ENCODE results near the gene RIN3.

Gene RIN3

DNA sequence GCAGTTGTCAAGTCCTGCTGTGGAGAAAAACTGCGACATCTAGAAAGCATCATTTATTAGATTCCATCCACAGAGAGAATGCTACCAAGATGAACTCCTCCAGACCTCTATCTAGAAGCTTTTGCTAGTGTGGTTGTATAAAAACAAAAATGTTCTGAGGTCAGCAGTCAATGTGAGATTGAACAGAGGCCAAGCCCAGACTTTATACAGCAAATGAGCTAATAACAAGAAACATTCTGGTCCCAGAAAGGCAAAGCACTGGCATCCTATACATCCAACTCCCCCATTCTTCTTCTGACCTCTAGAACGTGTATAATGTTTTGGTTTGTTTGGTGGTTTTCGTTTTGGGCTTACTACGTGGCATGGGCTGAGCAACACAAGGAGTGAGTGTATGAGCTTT is 26.7 kb upstream of the RIN3 start:
- DNase-seq = no peak

DNA sequence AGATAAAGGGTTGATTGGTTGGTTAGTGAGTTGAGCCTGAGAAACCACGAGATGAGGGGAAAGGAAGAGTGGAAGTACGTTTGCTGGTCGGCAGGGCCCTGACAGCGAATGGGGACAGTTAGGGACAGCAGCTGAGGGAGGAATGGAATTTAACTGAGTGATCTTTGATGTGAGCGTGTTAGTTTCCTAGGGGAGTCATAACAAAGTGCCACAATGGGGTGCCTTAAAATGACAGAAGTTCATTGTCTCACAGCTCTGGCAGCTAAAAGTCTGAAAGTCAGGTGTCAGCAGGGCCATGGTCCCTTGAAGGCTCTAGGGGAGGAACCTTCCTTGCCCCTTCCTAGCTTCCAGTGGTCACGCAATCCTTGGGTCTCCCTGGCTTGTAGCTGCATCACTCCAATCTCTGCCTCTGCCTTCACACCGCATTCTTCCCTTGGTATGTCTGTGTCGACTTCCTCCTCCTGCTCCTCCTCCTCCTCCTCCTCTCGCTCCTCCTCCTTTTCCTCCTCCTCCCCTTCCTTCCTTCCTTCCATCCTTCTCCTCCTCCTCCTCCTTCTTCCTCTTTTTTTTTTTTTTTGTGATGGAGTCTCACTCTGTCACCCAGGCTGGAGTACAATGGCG is 26.0 kb upstream of the RIN3 start:
- no peak for DNase-seq

DNA sequence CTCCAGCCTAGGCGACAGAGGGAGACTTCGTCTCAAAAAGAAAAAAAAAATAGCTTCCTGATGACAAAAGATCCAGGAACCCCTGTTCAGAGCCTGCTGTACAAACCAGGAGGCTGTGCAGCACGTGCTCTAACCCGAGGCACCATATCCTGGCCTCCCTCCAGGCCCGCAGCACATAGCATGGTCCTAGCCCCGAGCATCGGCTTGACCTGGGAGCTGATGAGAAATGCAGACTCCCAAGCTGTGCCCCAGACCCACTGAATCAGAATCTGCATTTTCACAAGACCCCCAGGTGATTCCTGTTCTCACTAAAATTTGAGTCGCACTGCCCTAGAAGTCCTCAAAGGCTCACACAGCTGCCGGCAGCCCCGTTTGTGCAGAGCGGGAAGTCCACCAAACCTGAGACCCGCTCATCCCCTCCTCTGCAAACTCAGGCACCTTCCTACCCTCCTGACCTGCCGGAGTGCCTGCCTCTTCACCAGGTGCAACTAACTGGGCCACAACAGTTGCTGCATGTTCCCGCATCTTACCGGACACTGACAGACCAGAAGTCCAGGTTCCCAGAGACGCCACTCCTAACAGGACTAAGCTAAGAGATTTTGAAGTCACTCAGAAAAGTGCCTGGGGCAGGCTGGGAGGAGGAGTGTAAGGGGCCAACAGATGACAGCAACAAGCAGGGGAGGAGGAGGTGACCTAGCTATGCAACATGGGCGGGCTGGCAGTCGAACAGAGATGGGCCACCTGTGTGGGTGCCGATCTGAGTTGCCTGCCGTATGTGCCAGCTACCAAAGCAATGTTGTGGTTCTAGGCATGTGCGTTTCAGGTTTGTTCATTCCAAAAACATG is 24.0 kb upstream of the RIN3 start:
- DNase-seq = no peak

DNA sequence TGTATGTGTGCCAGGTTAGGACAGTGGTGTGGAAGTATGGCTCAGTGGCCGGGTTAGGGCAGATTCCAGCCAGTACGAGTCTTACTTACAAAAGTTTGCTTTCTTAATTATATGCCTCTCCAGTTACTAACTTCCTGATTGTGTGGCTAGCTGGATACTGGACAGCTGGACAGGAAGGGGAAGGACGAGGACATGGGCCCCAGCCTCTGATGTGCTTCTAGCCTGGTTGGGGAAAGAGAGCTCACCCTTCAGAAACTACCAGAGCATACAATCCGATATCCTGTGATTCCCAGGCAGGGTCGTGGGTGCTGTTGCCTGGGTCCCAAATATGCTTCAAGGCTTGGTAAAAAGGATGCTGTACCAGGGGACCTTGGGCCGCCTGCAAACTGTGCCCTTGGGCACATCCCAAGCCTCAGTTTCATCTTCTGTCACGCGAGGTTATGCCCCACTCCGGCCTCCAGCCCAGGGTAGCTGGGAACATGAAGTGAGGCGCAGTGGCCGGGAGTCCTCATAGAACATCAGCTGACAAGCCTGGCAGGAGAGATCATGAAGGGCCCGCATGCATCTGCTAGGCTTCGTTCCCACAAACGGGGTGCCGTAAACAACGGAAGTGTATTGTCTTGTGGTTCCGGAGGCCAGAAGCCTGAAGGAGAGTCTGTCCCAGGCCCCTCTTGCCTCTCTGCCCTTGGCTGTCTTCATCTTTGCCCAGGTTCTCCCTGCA is 23.2 kb upstream of the RIN3 start:
- DNase-seq = no peak

DNA sequence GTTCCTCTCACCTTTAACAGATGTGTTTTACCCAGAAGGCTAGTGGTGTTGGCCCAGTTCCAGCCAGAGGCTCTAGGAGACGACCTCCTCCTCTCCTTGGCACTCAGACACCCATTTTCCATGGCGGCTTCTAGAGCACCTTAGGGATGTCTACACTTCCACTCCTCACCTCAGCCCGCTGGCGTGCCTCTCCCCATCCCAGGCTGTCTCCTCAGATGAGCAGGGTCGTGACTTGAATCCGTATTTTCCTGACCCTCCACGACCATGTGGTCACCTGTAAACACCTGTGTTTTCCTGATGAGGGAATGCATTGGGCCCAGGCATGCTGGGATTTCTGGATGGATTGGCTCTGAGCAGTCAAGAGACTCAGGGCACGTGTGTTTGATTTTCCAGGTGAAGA is 21.8 kb upstream of the RIN3 start:
- DNase-seq = no peak

DNA sequence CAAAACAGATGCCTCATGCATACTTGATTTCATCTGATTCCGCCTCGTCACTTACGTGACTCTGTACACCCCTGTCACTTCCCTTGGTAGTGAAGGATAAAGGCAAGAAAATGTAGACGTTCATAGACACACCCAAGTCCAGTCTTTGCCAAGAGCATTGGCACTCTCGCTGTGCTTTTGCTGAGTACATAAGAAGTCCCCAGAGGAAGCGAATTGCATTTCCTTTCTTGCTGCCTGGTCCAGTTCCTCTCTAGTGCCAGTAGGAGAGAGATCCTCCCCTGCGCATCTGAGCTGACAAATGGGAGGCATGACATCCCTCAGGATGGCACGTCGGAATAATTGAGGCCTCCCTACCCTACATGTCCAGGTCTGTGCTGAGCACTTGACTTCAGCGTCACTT is 21.3 kb upstream of the RIN3 start:
- no peak for DNase-seq

DNA sequence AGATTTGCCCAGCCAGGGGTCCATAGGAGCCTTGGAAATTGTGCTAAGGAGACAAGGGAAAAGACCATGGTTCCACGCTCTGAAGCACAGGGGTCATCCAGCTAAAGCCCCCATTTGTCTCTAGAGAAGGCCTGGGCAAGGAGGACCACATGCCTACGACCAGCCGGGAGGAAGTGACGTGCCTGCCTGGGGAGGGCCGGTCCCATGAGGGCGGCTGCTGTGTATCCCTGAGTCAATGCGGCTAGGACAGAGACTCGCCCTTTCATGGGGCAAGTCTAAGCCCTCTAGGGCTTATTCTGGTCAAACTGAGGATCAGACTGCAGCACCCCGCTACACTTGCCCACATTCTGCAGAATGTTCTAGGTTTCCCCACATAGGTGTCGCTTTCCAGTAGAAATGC is 20.6 kb upstream of the RIN3 start:
- DNase-seq = no peak

DNA sequence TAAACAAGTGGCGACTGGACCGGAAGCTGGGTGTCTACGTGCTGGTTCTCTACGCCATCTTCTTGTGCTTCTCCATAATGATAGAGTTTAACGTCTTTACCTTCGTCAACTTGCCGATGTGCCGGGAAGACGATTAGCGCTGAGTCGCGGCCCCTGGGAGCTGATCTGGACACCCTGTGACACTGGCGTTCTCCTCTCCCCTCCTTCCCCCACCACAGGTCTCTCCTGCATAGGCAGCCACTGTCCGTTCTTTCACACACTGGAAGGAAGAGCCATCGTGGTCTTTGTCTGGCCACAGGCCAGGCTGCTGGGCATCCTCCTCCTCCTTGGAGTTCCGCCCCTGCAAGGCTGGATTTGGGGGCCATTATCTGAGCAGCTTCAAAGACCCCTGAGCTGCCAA is 20.1 kb upstream of the RIN3 start:
- DNase-seq = no peak

DNA sequence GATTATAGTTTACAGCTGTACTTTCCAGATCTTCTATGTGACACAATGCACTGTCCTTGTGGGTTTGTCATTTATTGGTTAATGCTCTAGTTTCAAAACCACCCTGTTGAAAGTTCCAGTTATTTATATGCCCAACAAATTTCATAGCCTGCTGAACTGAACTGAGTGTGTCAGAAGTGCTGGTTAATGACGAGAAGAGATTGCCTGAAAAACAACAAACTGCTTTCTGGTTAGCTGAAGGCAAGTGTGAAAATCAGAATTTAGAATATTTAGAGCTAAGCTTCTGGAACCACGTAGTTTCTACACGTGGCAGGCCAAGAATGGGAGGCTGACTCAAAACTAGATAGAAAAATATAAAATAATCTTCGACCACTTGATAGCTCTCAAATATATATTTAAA is 19.1 kb upstream of the RIN3 start:
- no peak for DNase-seq

DNA sequence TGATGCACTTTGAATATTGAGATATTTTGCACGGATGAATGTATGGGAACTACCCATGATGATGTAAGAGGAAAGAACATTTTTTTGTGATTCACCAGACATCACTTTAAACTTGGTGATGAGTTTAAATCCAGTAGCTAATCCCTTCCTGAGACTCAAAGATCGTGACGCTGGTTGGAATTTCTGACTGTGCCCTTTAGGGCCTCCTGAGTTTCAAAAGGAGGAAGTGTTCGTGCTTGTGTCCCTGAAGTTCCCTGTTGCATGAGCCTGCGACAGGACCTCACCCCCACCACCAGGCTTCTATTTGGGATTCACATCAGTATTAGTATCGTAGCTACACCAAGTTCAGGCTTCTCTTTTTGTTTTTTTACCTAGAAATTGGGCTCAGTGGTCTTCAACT is 18.6 kb upstream of the RIN3 start:
- no peak for DNase-seq

DNA sequence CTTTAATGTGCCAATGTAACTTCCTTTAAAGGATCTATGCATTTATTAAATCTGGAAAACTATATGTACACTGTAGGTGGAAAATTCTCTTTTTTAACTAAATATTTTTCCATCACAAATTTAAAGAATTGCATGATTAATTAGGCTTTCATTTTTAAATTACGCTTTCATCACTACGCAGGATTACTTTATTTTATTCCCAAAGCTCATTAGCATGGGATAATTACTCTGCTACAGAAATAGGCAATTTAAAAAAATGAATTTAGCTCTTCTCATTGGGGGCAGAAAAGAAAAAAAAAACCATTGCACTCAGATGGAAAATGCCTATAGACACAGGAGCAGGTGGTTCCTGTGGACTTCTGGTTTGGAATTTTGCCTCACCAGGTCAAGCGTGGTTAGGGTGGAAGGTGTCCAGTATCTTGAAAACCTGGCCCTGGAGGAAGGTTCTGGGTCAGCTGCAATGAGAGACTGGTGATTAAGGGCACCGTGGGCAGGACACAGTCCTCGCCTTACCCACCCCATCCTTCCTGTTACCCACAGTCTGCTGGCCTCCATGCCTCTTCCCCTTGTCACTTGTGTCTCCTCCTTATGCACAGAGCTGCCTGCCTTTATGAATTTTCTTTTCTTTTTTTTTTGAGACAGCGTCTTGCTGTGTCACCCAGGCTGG is 17.3 kb upstream of the RIN3 start:
- no peak for DNase-seq

DNA sequence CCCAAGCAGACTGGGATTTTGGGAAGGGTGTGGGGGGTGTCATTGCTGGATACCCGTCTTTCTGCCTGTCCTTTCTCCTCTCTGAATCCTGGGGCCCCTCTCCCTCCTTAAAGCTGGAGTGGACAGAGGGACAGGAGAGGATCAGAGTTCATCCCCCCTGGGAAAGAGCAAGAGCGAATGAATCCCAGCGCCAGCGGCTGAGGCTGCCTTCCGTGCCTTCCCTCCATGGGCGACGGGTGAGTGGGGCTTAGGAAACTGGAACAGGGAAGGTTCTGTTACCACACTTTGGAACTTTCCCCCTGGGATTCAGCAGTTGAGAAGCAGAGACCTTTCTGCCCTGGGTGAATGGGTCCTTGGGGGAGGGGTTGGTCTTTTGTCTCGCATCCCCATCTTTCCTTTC is 16.2 kb upstream of the RIN3 start:
- DNase-seq = no peak

DNA sequence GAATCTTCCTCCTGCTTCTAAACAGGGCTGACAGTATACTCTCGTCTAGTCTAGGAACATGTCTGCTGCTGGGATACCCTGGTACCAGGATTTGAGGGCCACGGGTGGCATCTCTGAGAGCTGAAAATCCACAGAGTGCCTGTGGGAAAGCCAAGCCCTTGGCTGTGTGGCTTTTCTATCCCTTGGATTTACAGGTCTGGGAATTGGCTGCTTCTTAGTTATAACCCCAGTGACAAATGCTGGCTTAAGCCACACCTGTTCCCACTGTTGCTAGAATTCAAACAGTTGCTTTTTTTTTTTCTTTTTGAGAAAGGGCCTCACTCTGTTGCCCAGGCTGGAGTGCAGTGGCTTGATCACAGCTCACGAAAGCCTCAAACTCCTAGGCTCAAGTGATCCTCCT is 14.3 kb upstream of the RIN3 start:
- no peak for DNase-seq

DNA sequence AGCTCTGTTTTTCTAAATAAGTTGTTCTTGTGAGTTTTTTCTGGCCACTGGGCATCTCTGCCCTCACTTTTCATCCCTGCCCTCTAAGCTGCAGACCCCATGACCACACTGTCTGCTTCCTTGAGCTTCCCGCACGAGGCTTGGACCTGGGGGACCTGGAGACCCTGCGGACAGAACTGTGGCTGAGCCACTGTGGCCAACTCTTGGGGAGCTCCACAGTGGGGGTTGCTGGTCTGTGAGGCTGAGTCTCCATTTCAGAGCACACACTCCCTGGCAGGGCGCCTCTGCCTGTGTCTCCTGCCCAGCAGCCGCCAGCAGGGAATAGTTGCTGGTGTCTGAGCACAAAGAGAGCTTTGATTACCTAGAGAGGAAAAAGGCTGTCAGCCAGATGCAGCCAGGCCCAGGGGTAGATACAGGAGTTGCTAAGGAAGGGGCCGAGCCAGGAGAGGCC is 13.1 kb upstream of the RIN3 start:
- DNase-seq = no peak

DNA sequence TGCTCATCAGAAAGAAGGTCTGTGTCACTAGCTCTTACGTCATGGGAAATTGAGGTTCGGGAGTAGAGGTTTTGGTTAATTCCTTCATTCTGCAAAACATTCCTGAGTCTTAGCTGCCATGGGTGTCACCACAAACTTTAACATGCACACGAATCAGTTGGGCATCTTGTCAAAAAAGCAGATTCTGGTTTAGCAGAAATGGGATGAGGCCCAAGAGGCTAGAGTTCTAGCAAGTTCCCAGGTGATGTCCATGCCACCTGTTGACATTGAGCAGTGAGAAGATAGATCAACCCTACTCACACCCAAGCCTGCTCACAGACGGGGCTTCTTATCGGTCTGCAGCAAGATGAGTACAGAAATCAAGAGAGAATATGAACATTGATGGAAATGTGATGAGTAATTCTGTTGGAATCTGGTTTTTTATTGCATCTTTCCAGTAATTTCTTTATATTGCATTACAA is 11.7 kb upstream of the RIN3 start:
- DNase-seq = no peak

DNA sequence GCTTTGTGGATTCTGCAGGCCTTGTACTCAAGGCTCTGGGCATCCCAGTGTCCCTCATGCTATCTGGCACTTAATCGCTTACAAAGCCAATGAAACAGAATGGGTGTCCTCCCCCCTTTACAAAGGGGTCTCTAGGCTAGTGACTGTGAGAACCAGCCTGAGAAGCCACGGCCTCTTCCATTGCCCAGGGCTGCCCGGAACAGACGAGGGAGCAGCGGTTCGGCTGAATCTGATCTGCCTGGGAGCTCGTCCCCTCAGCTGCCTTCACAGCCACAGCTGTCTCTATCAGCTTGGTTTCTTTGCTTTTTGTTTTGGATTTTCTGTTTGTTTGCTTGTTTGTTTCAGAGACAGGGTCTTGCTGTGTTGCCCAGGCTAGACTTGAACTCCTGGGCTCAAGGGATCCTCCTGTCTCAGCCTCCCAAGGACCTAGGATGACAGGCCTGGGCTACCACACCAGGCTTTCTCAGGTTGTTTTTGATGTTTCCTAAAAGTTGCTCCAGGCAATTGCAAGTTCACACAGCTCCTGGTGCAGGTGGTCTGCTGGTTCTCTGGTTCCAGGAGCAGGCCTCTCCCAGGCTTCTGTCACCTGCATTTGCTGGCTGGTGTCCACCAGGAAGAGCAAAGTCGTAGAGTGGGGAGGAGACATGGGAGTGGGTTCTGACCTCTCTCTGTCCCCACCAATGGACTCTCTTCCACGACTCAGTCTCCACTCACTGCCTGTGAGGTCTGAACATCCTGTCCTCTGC is 10.9 kb upstream of the RIN3 start:
- DNase-seq = no peak

DNA sequence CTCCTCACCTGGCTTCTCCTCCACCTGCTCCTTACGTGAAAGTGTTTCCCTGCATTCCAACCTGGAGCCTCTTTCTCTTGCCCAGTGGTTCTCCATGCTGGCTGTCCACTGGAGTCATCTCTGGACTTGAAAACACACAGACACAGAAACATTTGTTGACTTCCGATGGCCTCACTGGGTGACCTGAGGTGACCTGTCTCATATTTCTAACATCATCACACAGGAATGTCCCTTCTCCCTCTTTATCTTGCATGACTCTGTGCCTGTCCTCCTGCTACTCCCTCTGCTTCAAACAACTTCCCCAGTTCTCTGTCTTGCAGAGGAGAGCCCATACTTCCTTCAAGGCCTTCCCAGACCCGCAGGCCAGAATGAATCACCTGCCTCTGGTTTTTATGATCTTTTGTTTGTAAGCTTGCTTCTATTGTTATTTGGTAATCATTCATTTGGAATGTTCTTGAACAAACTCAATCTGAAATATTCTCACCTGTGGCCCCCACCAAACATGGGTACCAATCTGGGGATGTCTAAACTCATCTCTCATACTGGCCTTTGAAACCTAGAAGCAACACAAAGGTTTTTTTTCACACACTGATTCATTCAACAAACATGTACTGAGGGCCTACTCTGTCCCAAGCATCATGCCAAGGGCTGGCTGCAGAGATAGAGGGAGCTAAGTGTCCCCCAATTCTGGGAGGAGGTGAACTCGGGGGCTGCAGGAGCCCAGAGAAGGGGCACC is 9.7 kb upstream of the RIN3 start:
- no peak for DNase-seq

DNA sequence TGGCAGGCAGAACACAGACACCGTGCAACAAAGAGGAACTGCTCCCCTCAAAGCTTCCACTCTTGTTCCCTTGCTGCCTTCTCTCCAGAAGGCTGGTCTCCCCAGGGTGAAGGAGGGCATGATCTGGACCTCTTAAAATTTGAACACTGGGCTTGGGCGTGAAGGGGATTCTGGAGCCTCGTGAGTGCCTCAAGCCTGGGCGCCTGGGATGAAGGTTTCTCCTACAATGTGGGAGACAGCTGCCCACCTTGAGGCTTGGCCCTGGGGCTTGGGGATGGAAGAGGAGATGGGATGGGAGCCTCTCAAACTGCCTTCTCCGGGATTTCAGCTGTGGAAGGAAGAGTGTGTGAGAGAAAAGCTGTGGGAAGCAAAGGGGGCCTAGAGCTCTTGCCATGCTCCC is 7.8 kb upstream of the RIN3 start:
- DNase-seq = no peak

DNA sequence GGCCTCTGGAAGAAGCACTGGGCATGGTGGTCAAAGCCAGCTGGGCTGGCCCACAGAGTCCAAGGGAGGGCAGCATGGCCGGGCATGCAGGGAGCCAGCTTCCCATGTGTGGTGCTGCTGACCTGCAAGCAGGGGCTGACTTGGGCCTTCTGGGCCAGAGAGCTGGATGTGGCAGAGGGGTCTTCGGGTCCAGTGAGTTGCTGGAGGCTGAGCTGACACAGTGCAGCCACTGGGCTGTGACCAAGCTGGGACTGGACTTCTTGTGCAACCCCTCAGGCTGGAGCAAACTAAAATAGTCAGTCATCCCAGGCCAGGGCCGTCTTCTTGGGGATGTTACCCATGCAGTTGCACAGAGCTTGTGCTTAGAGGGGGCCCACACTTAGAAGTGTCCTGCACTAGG is 7.3 kb upstream of the RIN3 start:
- no peak for DNase-seq

DNA sequence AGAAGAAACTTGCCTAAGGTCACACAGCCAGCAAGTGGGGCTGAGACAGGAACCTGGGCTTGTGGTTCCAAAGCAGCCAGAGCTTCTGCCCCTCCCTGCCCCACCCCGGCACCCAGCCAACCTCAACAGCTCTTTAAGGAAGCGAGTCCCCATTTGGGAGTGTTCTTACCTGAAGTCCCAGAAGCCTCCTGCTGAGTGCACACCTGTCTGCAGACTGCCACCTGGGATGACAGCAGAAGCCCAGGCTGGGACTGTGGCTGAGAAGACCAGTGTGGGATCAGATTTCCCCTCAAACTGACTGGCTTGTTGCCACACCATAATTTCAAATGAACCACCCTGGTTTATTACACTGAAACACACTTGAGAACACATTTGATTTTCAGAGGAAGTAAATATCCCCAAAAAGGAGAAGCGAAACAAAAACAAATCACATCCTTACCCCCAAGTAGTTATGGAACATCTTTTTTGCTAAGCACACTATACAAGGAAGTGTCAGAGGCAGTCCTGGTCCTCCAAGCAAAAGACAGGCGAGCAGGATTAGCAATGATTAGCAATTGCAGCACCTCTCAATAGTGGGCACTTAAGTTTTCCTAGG is 6.3 kb upstream of the RIN3 start:
- DNase-seq = peak; percentile 100

DNA sequence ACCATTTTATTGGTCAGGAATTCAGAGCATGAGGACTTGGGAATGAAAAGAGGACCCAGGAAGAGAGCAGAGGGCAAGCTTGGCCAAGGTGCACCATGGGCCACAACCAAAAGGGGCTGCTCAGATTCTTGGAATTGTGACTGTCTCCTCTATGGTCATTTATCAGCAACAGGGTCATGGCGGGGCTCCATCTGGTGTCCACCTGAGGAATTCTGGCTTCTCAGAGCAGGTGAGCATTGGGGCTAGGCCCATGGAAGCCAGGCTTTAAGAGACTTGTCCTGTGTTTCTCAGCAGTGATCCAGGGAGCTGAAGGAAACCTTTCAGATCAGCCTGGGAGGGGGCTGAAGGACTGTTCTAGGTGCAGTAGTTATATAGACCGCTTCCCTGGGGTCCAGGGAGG is 2.6 kb upstream of the RIN3 start:
- no peak for DNase-seq

All from DMS79 treated with DMSO at 0.1 percent for 48 hours (cell line).